LNCAP (cell line): Measurements from ENCODE around the gene CDC42EP1.

ENCODE experiments used
- TF ChIP-seq, protein P1 (sequence below): fragments of 450-650 bp; IDR thresholded peaks from 2 replicates; pipeline ENCODE4 v1.5.1; 2017; ENCODE audit warnings: mild to moderate bottlenecking

CDC42EP1 gene

DNA sequence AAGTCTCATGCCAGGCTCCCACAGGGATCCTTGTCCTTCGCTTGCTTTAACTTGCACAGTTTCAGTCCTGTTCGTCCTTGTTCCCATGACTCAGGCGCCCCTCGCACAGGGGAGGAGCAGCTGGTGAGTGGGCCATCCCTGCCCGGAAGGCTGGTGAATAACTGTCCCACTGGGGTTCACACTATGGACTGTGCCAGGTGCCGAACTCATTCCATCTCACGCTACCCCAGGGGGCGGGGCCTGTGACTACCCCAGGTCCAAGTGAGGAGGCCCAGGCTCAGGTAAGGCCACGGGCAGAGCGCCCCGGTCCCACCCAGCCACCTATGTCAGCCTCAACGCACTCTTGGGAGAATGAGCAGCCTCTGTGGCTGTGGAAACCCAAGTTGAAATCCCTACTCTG lies 33.9 kb upstream of the CDC42EP1 start:
- TF ChIP-seq, protein P1, sequence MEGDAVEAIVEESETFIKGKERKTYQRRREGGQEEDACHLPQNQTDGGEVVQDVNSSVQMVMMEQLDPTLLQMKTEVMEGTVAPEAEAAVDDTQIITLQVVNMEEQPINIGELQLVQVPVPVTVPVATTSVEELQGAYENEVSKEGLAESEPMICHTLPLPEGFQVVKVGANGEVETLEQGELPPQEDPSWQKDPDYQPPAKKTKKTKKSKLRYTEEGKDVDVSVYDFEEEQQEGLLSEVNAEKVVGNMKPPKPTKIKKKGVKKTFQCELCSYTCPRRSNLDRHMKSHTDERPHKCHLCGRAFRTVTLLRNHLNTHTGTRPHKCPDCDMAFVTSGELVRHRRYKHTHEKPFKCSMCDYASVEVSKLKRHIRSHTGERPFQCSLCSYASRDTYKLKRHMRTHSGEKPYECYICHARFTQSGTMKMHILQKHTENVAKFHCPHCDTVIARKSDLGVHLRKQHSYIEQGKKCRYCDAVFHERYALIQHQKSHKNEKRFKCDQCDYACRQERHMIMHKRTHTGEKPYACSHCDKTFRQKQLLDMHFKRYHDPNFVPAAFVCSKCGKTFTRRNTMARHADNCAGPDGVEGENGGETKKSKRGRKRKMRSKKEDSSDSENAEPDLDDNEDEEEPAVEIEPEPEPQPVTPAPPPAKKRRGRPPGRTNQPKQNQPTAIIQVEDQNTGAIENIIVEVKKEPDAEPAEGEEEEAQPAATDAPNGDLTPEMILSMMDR = no peak

DNA sequence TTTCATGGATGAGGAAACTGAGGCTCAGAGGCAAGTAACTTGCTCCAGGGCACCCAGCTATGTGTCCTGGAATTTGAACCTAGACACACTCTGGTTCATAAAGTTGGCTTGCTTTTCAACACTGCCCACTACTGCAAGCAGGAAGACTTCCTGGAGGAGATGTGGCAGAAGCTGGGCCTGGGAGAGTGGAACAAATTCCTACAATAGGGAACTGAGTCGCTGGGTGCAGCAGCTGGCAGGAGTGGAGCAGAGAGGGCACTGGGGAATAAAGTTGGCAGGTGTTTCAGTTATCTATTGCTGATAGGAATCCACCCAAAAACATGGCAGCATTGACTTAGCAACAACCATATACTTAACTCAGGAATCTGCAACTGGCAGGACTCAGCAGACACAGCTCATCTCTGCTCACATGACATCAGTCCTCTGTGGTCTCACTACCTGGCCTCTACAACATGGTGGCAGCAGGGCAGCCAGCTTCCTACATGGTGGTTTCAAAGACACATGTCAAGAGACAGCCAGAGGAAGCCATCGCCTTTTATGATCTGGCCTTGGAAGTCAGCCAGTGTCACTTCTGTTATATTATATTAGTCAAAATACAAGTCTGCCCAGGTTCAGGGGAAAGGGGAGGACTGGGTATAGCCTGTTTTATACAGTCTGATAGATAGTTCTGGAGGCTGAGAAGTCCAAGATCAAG lies 30.5 kb upstream of the CDC42EP1 start:
- TF ChIP-seq, protein P1 = no peak

DNA sequence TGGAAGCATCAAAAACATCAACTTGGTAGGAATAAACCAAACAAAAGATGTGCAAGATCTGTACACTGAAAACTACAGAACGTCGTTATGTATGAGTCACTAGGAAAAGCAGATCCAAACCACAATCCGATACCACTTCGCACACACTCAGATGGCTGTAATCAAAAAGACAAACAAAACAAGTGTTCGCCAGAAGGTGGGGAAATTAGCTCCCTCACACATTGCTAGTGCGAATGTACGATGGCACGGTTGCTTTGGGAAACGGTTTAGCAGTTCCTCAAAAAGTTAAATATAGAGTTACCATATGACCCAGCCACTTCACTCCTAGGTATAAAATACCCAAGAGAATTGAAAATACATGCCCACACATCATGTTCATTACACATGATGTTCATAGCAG lies 26.3 kb upstream of the CDC42EP1 start:
- TF ChIP-seq, protein P1 = no peak

DNA sequence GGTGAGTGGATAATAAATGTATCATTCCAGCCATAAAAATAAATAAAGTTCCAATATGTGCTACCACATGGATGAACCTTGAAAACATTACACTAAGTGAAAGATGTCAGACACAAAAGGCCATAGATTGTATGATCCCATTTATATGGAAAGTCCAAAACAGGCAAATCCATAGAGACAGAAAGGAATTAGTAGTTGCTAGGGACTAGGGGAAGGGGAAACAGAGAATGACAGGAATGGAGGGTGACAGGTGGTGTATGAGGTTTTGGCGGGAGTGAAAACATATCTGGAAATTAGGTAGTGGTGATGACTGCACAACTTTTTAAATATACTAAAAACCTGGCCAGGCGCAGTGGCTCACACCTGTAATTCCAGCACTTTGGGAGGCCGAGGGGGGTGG lies 25.8 kb upstream of the CDC42EP1 start:
- TF ChIP-seq, protein P1 = no peak

DNA sequence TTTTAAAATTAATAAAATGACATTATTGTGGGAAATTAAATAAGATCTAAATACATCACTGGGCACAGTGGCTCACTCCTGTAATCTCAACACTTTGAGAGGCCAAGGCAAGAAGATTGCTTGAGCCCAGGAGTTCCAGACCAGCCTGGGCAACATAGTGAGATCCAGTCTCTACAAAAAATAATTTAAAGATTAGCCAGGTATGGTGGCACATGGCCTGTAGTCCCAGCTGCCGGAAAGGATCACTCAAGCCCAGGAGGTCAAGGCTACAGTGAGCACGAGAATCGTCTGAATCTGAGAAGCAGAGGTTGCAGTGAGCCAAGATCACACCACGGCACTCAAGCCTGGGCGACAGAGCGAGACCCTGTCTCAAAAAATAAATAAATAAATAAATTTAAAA lies 25.1 kb upstream of the CDC42EP1 start:
- TF ChIP-seq, protein P1 = no peak

DNA sequence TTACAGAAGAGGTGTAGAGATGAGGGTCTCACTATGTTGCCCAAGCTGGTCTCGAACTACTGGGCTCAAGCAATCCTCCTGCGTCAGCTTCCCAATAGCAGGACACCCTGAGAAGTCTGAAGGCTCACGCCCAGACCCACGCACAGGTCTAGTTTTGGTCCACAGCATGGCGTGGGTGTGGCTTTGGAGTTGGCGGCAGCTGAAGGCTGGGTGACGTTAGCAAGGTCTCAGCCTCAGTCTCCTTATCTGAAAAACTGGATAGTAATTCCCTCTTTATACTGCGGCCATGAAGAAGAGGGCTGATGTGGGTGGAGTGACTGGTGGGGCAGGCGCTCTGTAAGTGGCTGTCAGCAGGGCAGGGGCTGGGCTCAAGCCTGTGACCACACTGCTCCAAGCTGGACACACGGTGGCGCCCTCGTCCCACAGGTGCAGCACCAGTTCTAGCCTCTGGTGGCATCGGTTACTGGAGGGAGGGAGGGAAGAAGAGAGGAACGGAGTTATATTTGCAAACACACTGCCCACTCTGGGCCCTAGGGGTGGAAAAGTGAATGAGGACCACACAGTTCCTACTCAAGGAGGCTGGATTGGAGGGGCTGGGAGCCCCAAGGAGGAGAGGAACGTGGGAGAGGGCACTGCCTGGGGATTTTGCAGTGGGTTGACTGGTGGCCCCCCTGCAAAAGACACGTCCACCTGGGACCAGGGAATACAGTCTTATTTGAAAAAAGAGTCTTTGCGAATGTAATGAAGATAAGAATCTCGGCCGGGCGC lies 21.5 kb upstream of the CDC42EP1 start:
- TF ChIP-seq, protein P1 = peak; percentile 95

DNA sequence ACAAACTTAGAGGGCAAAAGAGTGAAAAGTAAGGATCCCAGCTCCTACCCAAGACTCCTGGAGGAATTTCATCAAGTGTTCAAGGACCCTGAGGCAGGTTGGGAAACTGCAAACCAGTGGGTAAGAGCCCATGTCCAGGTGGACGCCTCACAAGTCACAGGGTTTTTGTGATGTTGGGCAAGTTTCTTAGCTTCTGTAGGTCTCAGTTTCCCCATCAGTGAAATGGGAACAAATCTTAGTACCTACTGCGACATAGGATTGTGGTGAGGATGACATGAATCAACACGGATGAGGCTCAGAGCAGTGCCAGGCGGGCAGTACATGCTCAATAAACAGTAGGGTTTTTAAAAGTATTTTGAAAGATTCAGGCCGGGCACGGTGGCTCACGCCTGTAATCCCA lies 17.3 kb upstream of the CDC42EP1 start:
- TF ChIP-seq, protein P1 = no peak
